Hematopoietic multipotent progenitor cell treated with erythropoietin and hydrocortisone succinate and interleukin-3 and kit ligand, for 17 days (in vitro differentiated cells): ENCODE measurements around the gene DDOST.

ENCODE experiments used
- DNase-seq: peaks from one replicate; pipeline ENCODE4 v3.0.0-alpha.2; 2015; ENCODE audit warnings: low spot score

Gene DDOST

GRCh38 chr1:20661207-20662109 is at the start of gene DDOST:
TSS of gene DDOST (minus strand) at chr1:20661369. CDS start at chr1:20661350, 19 bp downstream.
- DNase-seq: peak; percentile 92

GRCh38 chr1:20710469-20711284 is 49.5 kb upstream of the DDOST start:
- no peak for DNase-seq

GRCh38 chr1:20709868-20710267 is 48.7 kb upstream of the DDOST start:
- no peak for DNase-seq

- DNase-seq: no peak
Observed at GRCh38 chr1:20708891-20709290, 47.7 kb upstream of the DDOST start.

- DNase-seq: no peak
Observed at GRCh38 chr1:20708057-20708456, 46.9 kb upstream of the DDOST start.

GRCh38 chr1:20706841-20707240 is 45.7 kb upstream of the DDOST start:
- no peak for DNase-seq

GRCh38 chr1:20705203-20705755 is 44.1 kb upstream of the DDOST start:
- no peak for DNase-seq

- no peak for DNase-seq
Observed at GRCh38 chr1:20704390-20705202, 43.4 kb upstream of the DDOST start.

- DNase-seq: no peak
Observed at GRCh38 chr1:20703124-20703756, 42.1 kb upstream of the DDOST start.

- DNase-seq: no peak
Observed at GRCh38 chr1:20702416-20702815, 41.2 kb upstream of the DDOST start.

GRCh38 chr1:20701847-20702246 is 40.7 kb upstream of the DDOST start:
- DNase-seq: no peak

GRCh38 chr1:20701446-20701845 is 40.3 kb upstream of the DDOST start:
- no peak for DNase-seq

GRCh38 chr1:20700636-20701215 is 39.6 kb upstream of the DDOST start:
- DNase-seq: no peak

GRCh38 chr1:20699558-20699957 is 38.4 kb upstream of the DDOST start:
- DNase-seq: no peak

- no peak for DNase-seq
Observed at GRCh38 chr1:20698195-20698910, 37.2 kb upstream of the DDOST start.

GRCh38 chr1:20697563-20697962 is 36.4 kb upstream of the DDOST start:
- no peak for DNase-seq

- DNase-seq: peak; percentile 74
Observed at GRCh38 chr1:20696397-20697333, 35.5 kb upstream of the DDOST start.

- no peak for DNase-seq
Observed at GRCh38 chr1:20695515-20695914, 34.3 kb upstream of the DDOST start.

GRCh38 chr1:20693623-20694022 is 32.5 kb upstream of the DDOST start:
- DNase-seq: no peak
